HG03108 (cell line): ENCODE results near the gene RBM5.

Experiments used
- ATAC-seq: cut with Tn5 transposase; IDR thresholded peaks from one replicate; pipeline ENCODE4 v1.9.1; 2021; ENCODE audit warnings: moderate library complexity; ENCODE audit not compliant: unreplicated experiment

Gene RBM5

GRCh38 chr3:50138266-50139200, 49.8 kb downstream of the RBM5 start:
- ATAC-seq, result no peak

GRCh38 chr3:50139308-50139707, 50.6 kb downstream of the RBM5 start:
- ATAC-seq, result no peak

- no peak for ATAC-seq
These were observed 51.2 kb downstream of the RBM5 start for GRCh38 chr3:50139718-50140423.

GRCh38 chr3:50140990-50141389, 52.3 kb downstream of the RBM5 start:
- no peak for ATAC-seq

GRCh38 chr3:50146316-50146901, 57.7 kb downstream of the RBM5 start:
- ATAC-seq, result no peak

GRCh38 chr3:50147016-50147415, 58.3 kb downstream of the RBM5 start:
- ATAC-seq, result no peak

- no peak for ATAC-seq
These were observed 58.7 kb downstream of the RBM5 start for GRCh38 chr3:50147447-50147846.

GRCh38 chr3:50147861-50148260, 59.1 kb downstream of the RBM5 start:
- no peak for ATAC-seq

GRCh38 chr3:50150404-50150750, 61.7 kb downstream of the RBM5 start:
- no peak for ATAC-seq

GRCh38 chr3:50150863-50151686, 62.4 kb downstream of the RBM5 start:
- ATAC-seq, result no peak

- no peak for ATAC-seq
These were observed 63.0 kb downstream of the RBM5 start for GRCh38 chr3:50151728-50152127.

- no peak for ATAC-seq
These were observed 65.2 kb downstream of the RBM5 start for GRCh38 chr3:50153782-50154475.

GRCh38 chr3:50154476-50154839, 65.7 kb downstream of the RBM5 start:
- ATAC-seq, result peak; percentile 20

- peak; percentile 64 for ATAC-seq
These were observed 66.2 kb downstream of the RBM5 start, which contains the start of gene SEMA3F for GRCh38 chr3:50154840-50155490. SEMA3F (plus strand) TSS chr3:50155324; CDS start chr3:50159623, 4,299 bp downstream.

GRCh38 chr3:50155491-50155878, 66.8 kb downstream of the RBM5 start:
- ATAC-seq, result no peak

GRCh38 chr3:50155891-50156290, 67.2 kb downstream of the RBM5 start:
- ATAC-seq, result no peak

- no peak for ATAC-seq
These were observed 68.1 kb downstream of the RBM5 start for GRCh38 chr3:50156549-50157493.

- no peak for ATAC-seq
These were observed 69.3 kb downstream of the RBM5 start for GRCh38 chr3:50157827-50158529.
